ENCODE results near the gene C2. TPM values are rescaled to one million over a fixed set of nuclear protein-coding genes. Genes with fewer than 3 reads are reported as not detected.
"Not testable (repeated sequence)": the region's sequence is repeated elsewhere in the genome, so short reads cannot be mapped to it uniquely, and the experiment has no call there.

Gene C2
- total RNA-seq, 2 experiments from 2014 or later: 0.61 to 0.80 TPM

- peaks cover 1% of the 10 kb centered on the region for H3K36me3 Mint-ChIP-seq
- H3K27ac Mint-ChIP-seq: peak within 1 kb of the TSS; percentile 72
- H3K4me1 Mint-ChIP-seq: peaks cover 36% of the 10 kb centered on the region
- H3K27me3 Mint-ChIP-seq: peaks cover 24% of the 10 kb centered on the region
- CTCF ChIA-PET: interaction anchor here (1.1 kb wide), 1 partner anchor 221 kb away, joined by 3 read pairs; the partner anchor contains the start of gene LY6G5C
- no peaks in the 10 kb centered on the region for H3K9me3 Mint-ChIP-seq (ENCODE audit: low read depth)
- ATAC-seq: peak; percentile 59
- DNase-seq: peak; percentile 89
- peak within 1 kb of the TSS; percentile 76 for H3K4me3 Mint-ChIP-seq
These were observed 25.4 kb upstream of the C2 start, which contains the start of gene ZBTB12 for GRCh38 chr6:31901953-31902643. TSS of gene ZBTB12 (minus strand) at chr6:31902086. CDS start at chr6:31901305, 781 bp downstream.

GRCh38 chr6:31903957-31904356 lies 23.6 kb upstream of the C2 start:
- no peak for ATAC-seq
- peaks cover 34% of the 10 kb centered on the region for H3K4me1 Mint-ChIP-seq
- CTCF ChIA-PET: interaction anchor here (1.0 kb wide), 1 partner anchor 14 kb away, joined by 3 read pairs; no protein-coding TSS in a partner anchor
- peaks cover 1% of the 10 kb centered on the region for H3K36me3 Mint-ChIP-seq
- H3K27me3 Mint-ChIP-seq: peaks cover 24% of the 10 kb centered on the region
- H3K9me3 Mint-ChIP-seq (ENCODE audit: low read depth): no peaks in the 10 kb centered on the region
- no peak for DNase-seq
- no peak overlapping the region for H3K27ac Mint-ChIP-seq
- H3K4me3 Mint-ChIP-seq: no peak overlapping the region

- H3K27me3 Mint-ChIP-seq: peaks cover 24% of the 10 kb centered on the region
- peaks cover 29% of the 10 kb centered on the region for H3K4me1 Mint-ChIP-seq
- H3K36me3 Mint-ChIP-seq: no peaks in the 10 kb centered on the region
- DNase-seq: no peak
- no peaks in the 10 kb centered on the region for H3K9me3 Mint-ChIP-seq (ENCODE audit: low read depth)
- no peak overlapping the region for H3K27ac Mint-ChIP-seq
- no peak for ATAC-seq
- CTCF ChIA-PET: interaction anchor here (1.0 to 1.1 kb wide), 3 partner anchors 13 to 53 kb away, joined by 3 read pairs; no protein-coding TSS in a partner anchor
- no peak overlapping the region for H3K4me3 Mint-ChIP-seq
These were observed 22.5 kb upstream of the C2 start for GRCh38 chr6:31905041-31905440.

GRCh38 chr6:31906122-31906521 lies 21.4 kb upstream of the C2 start:
- no peak overlapping the region for H3K27ac Mint-ChIP-seq
- CTCF ChIA-PET: interaction anchor here (1.1 to 2.4 kb wide), 3 partner anchors 17 to 52 kb away, joined by 3 to 9 read pairs (median 8); no protein-coding TSS in a partner anchor
- no peaks in the 10 kb centered on the region for H3K9me3 Mint-ChIP-seq (ENCODE audit: low read depth)
- H3K27me3 Mint-ChIP-seq: peaks cover 24% of the 10 kb centered on the region
- H3K36me3 Mint-ChIP-seq: no peaks in the 10 kb centered on the region
- peaks cover 27% of the 10 kb centered on the region for H3K4me1 Mint-ChIP-seq
- ATAC-seq: no peak
- no peak for DNase-seq
- H3K4me3 Mint-ChIP-seq: no peak overlapping the region

GRCh38 chr6:31906727-31907126 lies 20.8 kb upstream of the C2 start:
- not testable (repeated sequence) for H3K27ac Mint-ChIP-seq; H3K4me3 Mint-ChIP-seq; H3K9me3 Mint-ChIP-seq (ENCODE audit: low read depth); DNase-seq; H3K36me3 Mint-ChIP-seq; ATAC-seq
- Mint-ChIP-seq H3K4me1 (peaks cover 29% of the 10 kb centered on the region), H3K27me3 (peaks cover 24% of the 10 kb centered on the region)
- CTCF ChIA-PET: interaction anchor here (1.2 to 2.4 kb wide), 3 partner anchors 15 to 46 kb away, joined by 3 to 9 read pairs (median 8); no protein-coding TSS in a partner anchor

- CTCF ChIA-PET: interaction anchor here (1.2 to 2.4 kb wide), 3 partner anchors 15 to 45 kb away, joined by 3 to 9 read pairs (median 8); no protein-coding TSS in a partner anchor
- H3K36me3 Mint-ChIP-seq: no peaks in the 10 kb centered on the region
- no peak overlapping the region for H3K4me3 Mint-ChIP-seq
- DNase-seq (no peak), ATAC-seq (no peak)
- no peak overlapping the region for H3K27ac Mint-ChIP-seq
- H3K4me1 Mint-ChIP-seq: peaks cover 32% of the 10 kb centered on the region
- peaks cover 24% of the 10 kb centered on the region for H3K27me3 Mint-ChIP-seq
- no peaks in the 10 kb centered on the region for H3K9me3 Mint-ChIP-seq (ENCODE audit: low read depth)
These were observed 20.2 kb upstream of the C2 start for GRCh38 chr6:31907158-31907813.

GRCh38 chr6:31908255-31908654 lies 19.3 kb upstream of the C2 start:
- CTCF ChIA-PET: interaction anchor here (0.6 to 2.4 kb wide), 3 partner anchors 19 to 240 kb away, joined by 3 to 9 read pairs (median 8); no protein-coding TSS in a partner anchor
- H3K27ac Mint-ChIP-seq: peak overlapping the region; percentile 42
- H3K36me3 Mint-ChIP-seq; H3K9me3 Mint-ChIP-seq (ENCODE audit: low read depth); ATAC-seq; DNase-seq; H3K4me3 Mint-ChIP-seq: not testable (repeated sequence)
- peaks cover 15% of the 10 kb centered on the region for H3K27me3 Mint-ChIP-seq
- peaks cover 25% of the 10 kb centered on the region for H3K4me1 Mint-ChIP-seq

- CTCF ChIA-PET: interaction anchor here (0.6 to 2.4 kb wide), 5 partner anchors 10 to 239 kb away, joined by 3 to 8 read pairs (median 3); no protein-coding TSS in a partner anchor
- Mint-ChIP-seq H3K27me3 (peaks cover 12% of the 10 kb centered on the region), H3K9me3 (ENCODE audit: low read depth) (no peaks in the 10 kb centered on the region), H3K36me3 (no peaks in the 10 kb centered on the region), H3K4me1 (peaks cover 25% of the 10 kb centered on the region), H3K27ac (peak overlapping the region; percentile 42), H3K4me3 (no peak overlapping the region)
- no peak for DNase-seq
- ATAC-seq: peak; percentile 56
These were observed 18.7 kb upstream of the C2 start for GRCh38 chr6:31908791-31909190.

- not testable (repeated sequence) for H3K27ac Mint-ChIP-seq; H3K27me3 Mint-ChIP-seq; DNase-seq; H3K9me3 Mint-ChIP-seq (ENCODE audit: low read depth); H3K36me3 Mint-ChIP-seq; H3K4me3 Mint-ChIP-seq; ATAC-seq
- peaks cover 25% of the 10 kb centered on the region for H3K4me1 Mint-ChIP-seq
- CTCF ChIA-PET: interaction anchor here (0.6 to 1.2 kb wide), 3 partner anchors 11 to 43 kb away, joined by 3 read pairs; no protein-coding TSS in a partner anchor
These were observed 18.2 kb upstream of the C2 start for GRCh38 chr6:31909298-31909697.

- CTCF ChIA-PET: no interaction called here
- Mint-ChIP-seq H3K27me3 (no peaks in the 10 kb centered on the region), H3K27ac (no peak overlapping the region), H3K9me3 (ENCODE audit: low read depth) (no peaks in the 10 kb centered on the region), H3K36me3 (no peaks in the 10 kb centered on the region), H3K4me1 (peaks cover 25% of the 10 kb centered on the region), H3K4me3 (no peak overlapping the region)
- ATAC-seq (no peak), DNase-seq (no peak)
These were observed 15.5 kb upstream of the C2 start for GRCh38 chr6:31911826-31912585.

- Mint-ChIP-seq H3K27ac (no peak overlapping the region), H3K4me3 (no peak overlapping the region), H3K27me3 (no peaks in the 10 kb centered on the region), H3K4me1 (peaks cover 10% of the 10 kb centered on the region), H3K36me3 (no peaks in the 10 kb centered on the region), H3K9me3 (ENCODE audit: low read depth) (no peaks in the 10 kb centered on the region)
- DNase-seq (no peak), ATAC-seq (no peak)
- CTCF ChIA-PET: no interaction called here
These were observed 12.2 kb upstream of the C2 start for GRCh38 chr6:31915351-31915750.

- H3K4me3 Mint-ChIP-seq: no peak overlapping the region
- no peaks in the 10 kb centered on the region for H3K9me3 Mint-ChIP-seq (ENCODE audit: low read depth)
- H3K27me3 Mint-ChIP-seq: no peaks in the 10 kb centered on the region
- no peak for DNase-seq
- CTCF ChIA-PET: no interaction called here
- no peaks in the 10 kb centered on the region for H3K36me3 Mint-ChIP-seq
- H3K27ac Mint-ChIP-seq: no peak overlapping the region
- peaks cover 9% of the 10 kb centered on the region for H3K4me1 Mint-ChIP-seq
- no peak for ATAC-seq
These were observed 11.8 kb upstream of the C2 start for GRCh38 chr6:31915756-31916155.

All from activated CD8-positive, alpha-beta memory T cell treated with anti-CD3 and anti-CD28 coated beads, Interleukin-2, amount 10 ng/mL, durations not matched to agents 7 days and 5 days (primary cell).